Measurements from ENCODE around the gene PDE8B. TPM values are rescaled to one million over a fixed set of nuclear protein-coding genes. Genes with fewer than 3 reads are reported as not detected.

PDE8B gene
- total RNA-seq, 1 donor from 2014 or later: 4.9 TPM

- DNase-seq (no peak), ATAC-seq (no peak)
- no peaks in the 10 kb centered on the region for H3K36me3 ChIP-seq
- no peaks in the 10 kb centered on the region for H3K4me1 ChIP-seq
- no peak overlapping the region for H3K27ac ChIP-seq
- no peak for TF ChIP-seq CTCF (IDR thresholded peaks at IDR 0.05)
- intact Hi-C loops (cut with DNase I): no loop called here
- no peaks in the 10 kb centered on the region for H3K9me3 ChIP-seq
- H3K27me3 ChIP-seq: peaks cover 2% of the 10 kb centered on the region
- no peak overlapping the region for H3K4me3 ChIP-seq
Observed at GRCh38 chr5:77204967-77205366, 5.5 kb upstream of the PDE8B start.

GRCh38 chr5:77208507-77209163 lies 1.8 kb upstream of the PDE8B start:
- intact Hi-C loops (cut with DNase I): no loop called here
- no peaks in the 10 kb centered on the region for H3K9me3 ChIP-seq
- H3K4me3 ChIP-seq: no peak overlapping the region
- H3K27ac ChIP-seq: no peak overlapping the region
- DNase-seq (peak; percentile 67), ATAC-seq (peak; percentile 44)
- TF ChIP-seq CTCF (IDR thresholded peaks at IDR 0.05): no peak
- H3K27me3 ChIP-seq: peaks cover 25% of the 10 kb centered on the region
- H3K36me3 ChIP-seq: no peaks in the 10 kb centered on the region
- peaks cover 8% of the 10 kb centered on the region for H3K4me1 ChIP-seq

GRCh38 chr5:77209495-77210090 lies 887 bp upstream of the PDE8B start:
- no peak for TF ChIP-seq CTCF (IDR thresholded peaks at IDR 0.05)
- Histone ChIP-seq H3K27ac (no peak overlapping the region), H3K9me3 (no peaks in the 10 kb centered on the region), H3K4me3 (peak overlapping the region; percentile 46), H3K4me1 (peaks cover 8% of the 10 kb centered on the region), H3K36me3 (no peaks in the 10 kb centered on the region), H3K27me3 (peaks cover 33% of the 10 kb centered on the region)
- ATAC-seq (no peak), DNase-seq (no peak)
- intact Hi-C loops (cut with DNase I): no loop called here

GRCh38 chr5:77210964-77211690 lies 647 bp downstream of the PDE8B start:
- Histone ChIP-seq H3K36me3 (no peaks in the 10 kb centered on the region), H3K4me1 (peaks cover 8% of the 10 kb centered on the region), H3K27me3 (peaks cover 35% of the 10 kb centered on the region), H3K4me3 (peak overlapping the region; percentile 46), H3K27ac (no peak overlapping the region), H3K9me3 (no peaks in the 10 kb centered on the region)
- ATAC-seq (peak; percentile 51), DNase-seq (no peak)
- TF ChIP-seq CTCF (IDR thresholded peaks at IDR 0.05): no peak
- intact Hi-C loops (cut with DNase I): no loop called here

- H3K27me3 ChIP-seq: peaks cover 35% of the 10 kb centered on the region
- DNase-seq: no peak
- no peaks in the 10 kb centered on the region for H3K9me3 ChIP-seq
- peaks cover 8% of the 10 kb centered on the region for H3K4me1 ChIP-seq
- H3K36me3 ChIP-seq: no peaks in the 10 kb centered on the region
- intact Hi-C loops (cut with DNase I): no loop called here
- no peak for TF ChIP-seq CTCF (IDR thresholded peaks at IDR 0.05)
- no peak for ATAC-seq
- peak overlapping the region; percentile 46 for H3K4me3 ChIP-seq
- no peak overlapping the region for H3K27ac ChIP-seq
Observed at GRCh38 chr5:77211691-77212047, 1.2 kb downstream of the PDE8B start.
